ENCODE results near the gene FBXW11.

Gene FBXW11

DNA sequence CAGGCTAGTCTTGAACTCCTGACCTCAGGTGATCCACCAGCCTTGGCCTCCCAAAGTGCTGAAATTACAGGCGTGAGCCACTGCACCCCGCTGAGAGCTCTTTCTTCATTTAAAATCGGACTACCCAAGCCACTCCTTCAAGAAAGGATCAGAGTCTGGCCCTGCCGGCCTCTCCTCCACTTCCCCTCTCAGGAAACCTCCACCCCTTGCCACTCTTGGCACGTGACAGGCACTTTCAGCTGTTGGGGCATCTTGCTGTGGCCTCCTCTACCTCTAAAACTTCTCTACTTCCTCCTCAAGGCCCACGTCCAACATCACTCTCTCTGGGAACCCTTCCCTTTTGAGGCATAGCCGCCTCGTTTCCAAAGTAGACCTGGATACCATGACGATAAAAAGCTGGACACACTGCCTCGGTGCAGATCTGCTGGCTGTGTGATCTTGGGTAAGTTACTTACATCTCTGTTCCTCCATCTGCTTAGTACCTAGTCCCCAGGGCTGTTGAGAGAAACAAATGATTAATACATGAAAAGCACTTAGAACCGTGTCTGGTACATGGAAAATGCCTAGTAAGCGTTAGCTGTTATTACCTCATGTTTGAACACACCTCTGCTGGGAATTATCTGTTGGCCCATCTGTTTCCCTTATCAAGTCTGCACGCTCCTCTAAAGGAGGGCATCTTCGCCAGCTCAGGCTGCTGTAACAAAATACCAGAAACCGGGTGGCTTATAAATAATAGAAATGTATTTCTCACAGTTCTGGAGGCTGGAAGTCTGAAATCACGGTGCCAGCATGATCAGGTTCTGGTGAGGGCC is 165.5 kb downstream of the FBXW11 start:
- DNase-seq (ENCODE audit: low spot score), result no peak

DNA sequence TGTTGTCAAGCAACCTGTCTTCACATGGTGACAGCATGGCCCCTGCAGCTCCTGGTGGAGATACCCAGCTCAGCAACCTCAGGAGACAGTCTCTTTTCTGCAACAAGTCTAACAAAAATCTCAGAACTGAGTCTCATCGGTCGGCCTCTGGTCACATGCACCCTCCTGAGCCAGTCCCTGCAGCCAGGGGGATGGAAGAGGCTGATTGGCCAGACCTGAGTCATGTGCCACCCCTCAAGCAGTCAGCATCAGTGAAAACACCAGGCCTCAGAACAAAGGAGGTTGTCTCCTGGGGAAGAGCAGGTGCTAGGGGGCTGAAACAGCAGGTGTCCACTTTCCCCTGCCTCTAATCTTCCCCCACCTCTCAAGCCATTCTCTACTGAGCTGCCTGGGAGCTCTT is 166.4 kb downstream of the FBXW11 start:
- no peak for DNase-seq (ENCODE audit: low spot score)

DNA sequence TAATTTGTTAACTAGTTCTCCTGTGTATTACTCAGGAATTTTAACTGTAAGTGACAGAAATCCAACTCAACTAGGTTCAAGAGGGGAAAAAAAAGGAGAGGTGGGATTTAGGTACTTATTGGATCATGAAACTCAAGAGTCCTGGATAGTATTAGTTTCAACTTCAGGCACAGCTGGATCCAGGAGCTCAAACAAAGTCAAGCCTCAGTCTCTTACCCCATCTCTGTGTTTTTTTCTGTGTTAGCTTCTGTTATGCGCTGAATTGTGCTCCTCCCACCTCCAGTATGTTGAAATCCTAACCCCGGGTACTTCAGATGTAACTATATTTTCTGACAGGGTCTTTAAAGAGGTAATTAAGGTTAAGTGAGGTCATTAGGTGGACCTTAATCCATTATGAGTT is 167.3 kb downstream of the FBXW11 start:
- no peak for DNase-seq (ENCODE audit: low spot score)

DNA sequence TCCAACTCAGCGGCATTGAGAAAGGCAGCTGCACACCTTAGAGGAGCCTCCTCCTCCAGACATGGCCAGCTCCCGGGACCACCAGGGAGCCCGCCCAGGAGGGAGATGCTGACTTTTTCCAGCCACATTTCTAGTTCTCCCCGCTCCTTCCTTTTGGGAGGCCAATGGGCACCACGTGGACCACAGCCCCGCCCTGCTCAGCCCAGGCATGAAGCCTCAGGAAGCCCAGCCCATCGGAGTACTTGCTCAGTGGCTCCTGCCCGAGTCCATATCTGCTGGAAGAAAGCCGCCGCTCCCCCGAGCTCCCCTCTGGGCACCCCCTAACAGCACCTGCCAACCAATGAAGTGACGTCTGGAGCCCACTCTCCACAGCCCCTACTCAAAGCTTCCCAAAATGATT is 168.4 kb downstream of the FBXW11 start:
- no peak for DNase-seq (ENCODE audit: low spot score)

DNA sequence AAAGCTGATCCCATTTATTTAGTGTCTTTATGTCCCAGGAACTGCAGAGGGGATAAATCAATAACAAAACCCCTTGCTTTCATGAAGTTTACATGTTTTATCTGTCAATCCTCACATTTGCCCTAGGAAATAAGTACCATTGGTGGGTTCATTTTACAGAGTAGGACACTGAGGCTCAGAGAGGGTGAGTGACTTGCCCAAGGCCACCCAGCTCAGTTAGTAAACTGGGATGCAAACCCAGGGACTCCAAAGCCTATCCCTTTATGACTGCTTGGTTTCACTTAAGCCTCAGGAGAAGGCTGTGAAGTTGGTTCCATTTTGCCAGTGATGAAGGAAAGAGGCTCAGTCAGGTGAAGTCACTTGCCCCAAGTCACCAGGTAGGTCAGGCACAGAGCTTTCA is 168.9 kb downstream of the FBXW11 start:
- no peak for DNase-seq (ENCODE audit: low spot score)

DNA sequence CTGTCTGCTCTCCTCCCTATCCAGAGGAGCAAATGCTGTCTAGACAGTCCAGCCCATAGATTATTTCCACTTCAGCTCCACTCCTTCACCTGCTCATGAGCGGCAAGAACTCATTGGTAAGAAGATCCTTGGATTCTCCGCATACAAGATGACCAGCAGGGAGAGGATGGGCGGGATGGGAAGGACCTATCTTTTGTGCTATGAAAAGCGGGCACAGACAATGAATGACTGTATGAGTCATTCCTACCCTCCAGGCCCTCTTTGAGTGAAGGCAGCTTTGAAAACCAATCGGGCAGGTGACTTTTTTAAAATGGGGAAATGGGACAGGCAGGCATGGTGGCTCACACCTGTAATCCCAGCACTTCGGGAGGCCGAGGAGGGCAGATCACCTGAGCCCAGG is 171.4 kb downstream of the FBXW11 start:
- DNase-seq (ENCODE audit: low spot score), result no peak

DNA sequence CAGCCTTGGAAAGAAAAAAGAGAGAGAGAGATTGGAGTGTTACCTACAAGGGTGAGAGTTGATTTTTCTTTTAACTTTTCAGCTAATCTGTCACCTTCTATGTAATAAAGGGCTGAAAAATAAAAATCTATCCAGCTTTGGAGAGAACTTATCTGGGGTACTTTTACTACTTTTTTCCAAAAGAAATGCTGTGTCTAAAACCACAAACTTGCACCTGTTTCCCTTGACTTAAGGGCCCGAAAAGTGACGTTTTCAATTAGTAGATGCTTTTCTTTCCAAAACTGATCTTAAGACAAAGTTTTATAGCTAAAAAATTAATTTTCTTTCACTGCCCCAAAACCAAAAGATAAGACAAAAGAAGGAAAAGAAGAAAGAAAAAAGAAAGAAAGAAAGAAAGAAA is 172.0 kb downstream of the FBXW11 start:
- DNase-seq (ENCODE audit: low spot score), result no peak

DNA sequence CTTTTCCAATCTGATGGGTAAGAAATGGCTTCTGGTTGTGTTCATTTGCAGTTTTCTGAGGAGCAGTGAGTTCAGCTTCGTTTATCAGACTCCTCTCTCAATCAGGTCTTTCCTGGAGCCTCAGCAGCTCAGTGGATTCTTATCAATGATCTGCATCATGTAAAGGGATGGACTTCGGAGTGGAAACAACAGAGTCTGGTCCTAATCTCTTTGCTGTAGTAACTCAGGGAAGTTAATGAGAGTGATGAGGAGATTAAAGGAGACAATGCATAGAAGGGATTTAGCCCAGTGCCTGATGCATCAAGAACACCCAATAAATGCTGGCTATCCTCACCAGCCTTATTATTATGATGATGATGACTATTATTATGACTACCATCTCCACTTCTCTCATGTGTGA is 173.7 kb downstream of the FBXW11 start:
- no peak for DNase-seq (ENCODE audit: low spot score)

DNA sequence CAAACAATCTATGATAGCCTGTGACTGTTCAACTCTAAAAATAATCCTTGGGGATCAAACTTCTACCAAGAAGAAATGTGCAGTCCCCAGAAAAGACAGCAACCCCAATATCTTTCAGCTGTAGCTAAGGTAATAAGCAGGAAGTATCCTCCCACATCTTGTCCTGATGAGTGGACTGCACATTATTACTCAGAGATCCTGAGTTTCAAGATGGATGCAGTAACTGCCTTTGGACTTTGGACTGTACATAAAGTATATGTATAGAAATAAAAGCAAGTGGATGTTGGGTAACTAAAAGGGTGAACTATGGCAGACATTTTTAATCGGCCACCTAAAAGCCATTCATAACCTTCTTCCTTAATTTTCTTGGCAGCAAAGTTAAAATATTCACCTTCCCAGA is 175.8 kb downstream of the FBXW11 start:
- DNase-seq (ENCODE audit: low spot score), result no peak

DNA sequence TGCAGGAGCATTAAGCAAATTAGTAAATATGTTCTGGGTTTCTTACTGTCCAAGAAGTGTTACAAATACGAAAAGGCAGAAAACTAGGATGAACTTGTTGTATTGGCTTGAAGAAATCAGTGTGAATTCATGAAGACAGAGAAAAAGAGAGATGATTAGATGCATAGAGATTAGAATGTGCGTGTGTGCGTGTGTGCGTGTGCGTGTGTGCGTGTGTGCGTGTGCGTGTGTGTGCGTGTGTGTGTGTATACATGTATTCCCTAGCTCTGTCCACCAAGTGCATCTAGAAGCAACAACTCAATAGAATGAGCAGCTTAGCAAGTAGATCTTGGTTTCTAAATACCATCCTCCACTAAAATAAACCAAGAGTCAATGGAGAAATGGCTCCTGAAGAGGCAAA is 179.3 kb downstream of the FBXW11 start:
- DNase-seq (ENCODE audit: low spot score), result no peak

DNA sequence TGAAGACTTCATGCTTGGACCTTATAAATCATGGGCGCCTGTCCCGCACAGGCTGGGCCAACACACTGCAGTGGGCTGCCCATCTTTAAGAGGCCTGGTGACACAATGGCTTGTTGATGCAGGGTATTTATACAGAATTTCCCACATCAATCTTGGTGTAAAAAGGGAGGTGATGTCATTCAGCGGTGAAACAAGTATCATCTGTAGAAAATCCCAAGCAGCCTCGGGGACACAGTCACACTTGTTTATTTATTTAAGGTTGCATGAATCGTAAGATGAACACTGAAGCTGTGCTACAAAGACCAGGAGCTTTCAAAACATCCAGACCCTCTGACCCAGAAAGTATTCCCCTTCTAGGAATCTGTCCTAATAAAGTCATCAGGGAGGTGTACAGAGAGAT is 180.3 kb downstream of the FBXW11 start:
- no peak for DNase-seq (ENCODE audit: low spot score)

DNA sequence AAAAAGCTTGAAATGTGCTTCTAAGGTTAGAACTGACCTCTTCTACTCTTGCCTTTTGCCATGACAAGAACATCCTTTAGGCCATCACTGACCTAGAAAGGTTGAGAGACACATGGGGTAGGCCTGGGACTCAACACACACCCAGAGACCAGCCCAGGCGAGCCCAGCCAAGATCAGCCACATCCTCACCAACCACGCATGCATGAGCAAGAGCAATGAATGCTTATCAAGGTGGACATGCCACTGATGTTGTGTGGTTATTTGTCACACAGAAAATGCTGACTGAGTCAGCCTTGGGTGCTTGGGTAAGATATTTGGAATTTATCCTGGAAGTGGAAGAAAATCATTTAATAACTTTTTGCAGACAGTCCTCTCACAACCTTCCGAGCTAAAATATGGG is 181.4 kb downstream of the FBXW11 start:
- DNase-seq (ENCODE audit: low spot score), result no peak

DNA sequence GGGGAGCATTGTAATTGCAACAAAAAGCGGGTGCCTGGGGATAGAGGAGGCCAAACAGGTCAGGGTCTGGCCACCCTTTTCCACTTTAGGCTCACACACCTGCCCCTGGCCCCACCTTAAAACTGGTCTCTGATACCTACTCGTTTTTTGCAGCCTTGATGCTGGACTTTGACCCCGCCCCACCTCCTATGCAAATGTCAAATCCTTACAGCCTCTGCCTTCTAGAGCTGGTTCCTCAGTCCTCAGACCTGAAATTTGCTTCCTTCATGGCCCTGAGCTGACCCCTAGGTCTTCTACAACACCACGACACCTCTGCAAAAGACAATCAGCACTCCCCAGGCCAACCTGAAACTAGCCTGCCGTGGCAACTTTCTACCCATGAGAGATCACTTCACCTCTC is 183.2 kb downstream of the FBXW11 start:
- DNase-seq (ENCODE audit: low spot score), result no peak

DNA sequence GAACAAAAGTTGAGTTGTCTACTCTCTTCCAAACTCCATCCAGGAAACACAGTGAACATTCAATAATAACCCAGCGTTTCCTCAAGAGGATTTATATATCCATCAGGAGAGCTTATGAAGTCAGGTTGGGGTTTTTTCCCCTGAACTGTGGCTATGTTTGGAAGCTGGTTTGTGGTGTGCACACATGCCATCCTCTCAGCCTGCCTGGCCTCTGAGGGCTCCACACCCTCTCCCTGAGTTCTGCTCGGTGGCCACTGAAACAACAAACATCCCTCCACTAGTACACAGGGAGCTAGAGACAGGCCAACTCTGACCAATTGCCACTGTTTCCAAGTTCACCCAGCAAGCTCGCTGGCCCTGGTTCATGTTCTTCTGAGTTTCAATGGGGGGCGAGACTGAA is 185.2 kb downstream of the FBXW11 start:
- no peak for DNase-seq (ENCODE audit: low spot score)

DNA sequence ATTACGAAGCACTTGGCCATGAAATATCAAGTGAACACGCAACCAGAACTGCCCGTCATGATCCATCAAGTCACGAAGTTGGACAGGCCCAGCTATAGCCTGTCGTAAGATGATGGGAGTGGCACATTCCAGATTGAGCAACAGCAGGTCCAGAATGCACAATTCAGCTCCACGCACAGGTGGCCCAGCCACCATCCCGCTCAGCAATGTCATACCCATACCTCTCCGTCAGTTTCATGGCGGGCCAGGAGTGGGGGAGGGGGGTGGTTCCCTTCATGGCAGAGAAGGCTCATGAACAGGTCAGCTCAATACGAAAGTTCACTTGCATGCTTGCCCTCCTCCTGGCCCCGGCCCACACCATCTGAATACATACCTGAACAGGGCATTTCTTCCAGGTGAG is 185.9 kb downstream of the FBXW11 start:
- no peak for DNase-seq (ENCODE audit: low spot score)

DNA sequence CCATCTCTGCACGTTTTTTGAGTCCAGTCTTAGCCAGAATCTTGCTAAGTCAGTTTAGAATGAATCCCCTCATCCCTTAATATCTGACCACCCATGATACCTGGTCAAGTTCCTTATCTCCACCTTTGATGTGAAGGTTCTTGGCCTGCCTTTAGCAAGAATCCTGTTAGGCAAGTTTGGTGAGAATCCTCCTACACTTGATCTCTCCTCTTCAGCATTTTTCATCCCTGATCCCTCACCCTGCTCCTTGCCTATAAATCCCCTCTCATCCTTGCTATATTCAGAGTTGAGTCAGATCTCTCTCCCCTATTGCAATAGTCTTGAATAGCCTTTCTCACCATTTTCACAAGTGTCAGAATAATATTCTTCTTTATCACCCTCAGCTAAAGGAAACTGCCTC is 189.8 kb downstream of the FBXW11 start:
- DNase-seq (ENCODE audit: low spot score), result no peak

DNA sequence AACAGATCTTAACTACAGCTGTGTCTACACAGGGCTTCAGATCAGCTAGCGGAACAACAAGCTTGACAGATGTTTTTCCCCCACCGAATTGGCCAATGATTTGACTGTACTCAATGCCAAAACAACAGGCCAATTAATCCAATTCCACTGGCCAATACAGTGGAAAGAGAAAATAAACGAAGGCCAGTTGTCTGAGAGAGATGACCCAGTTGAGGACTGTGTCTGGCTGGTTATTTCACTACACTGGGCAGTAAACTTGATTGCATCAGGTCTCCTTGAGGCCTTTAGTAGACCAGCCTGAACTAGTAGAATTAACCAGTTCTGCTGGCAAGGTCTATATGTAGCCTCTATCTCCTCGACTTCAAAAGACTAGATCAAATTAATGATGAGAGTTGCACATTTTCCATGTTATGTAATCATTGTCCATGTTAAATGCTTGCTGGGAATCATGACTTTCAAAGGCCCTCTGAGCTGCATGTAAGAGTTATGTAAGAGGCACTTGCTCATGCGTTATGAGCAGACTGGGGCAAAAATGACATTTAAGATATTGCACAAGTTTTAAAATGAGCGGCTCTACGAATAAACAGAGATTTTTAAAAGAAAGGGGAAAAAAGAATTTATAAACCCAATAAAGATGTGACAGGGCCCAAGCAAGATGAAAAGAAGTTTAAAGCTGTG is 192.5 kb downstream of the FBXW11 start:
- no peak for DNase-seq (ENCODE audit: low spot score)

DNA sequence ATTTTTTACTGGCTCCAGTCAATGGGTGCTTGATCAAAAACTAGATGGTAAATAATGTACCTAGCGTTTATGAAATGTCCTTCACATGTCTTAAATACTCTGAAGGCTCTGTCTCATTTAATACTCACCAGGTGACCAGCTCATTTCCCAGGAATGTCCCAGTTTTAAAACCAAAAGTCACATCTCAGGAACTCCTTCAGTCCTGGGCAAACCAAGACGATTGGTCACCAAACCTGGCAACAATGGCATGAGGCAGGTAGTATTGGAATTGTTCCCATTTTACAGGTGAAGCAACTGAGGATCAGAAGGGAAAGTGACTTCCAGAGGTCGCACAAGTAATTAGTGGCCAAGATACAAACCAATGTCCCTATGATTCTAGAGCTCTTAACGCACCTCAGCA is 193.2 kb downstream of the FBXW11 start:
- no peak for DNase-seq (ENCODE audit: low spot score)
